Amniotic stem cell (primary cell): ENCODE measurements around the gene SIPA1L3.

Experiments used
- DNase-seq: peaks from one replicate; lab custom pipeline; 2025; lab: John Stamatoyannopoulos, UW

Gene SIPA1L3

GRCh38 chr19:38195237-38195636 is 288.2 kb downstream of the SIPA1L3 start:
- DNase-seq, result no peak

GRCh38 chr19:38196245-38196837 is 289.3 kb downstream of the SIPA1L3 start:
- DNase-seq, result no peak

GRCh38 chr19:38196948-38197656 is 290.1 kb downstream of the SIPA1L3 start:
- DNase-seq, result no peak

GRCh38 chr19:38197937-38198704 is 291.1 kb downstream of the SIPA1L3 start:
- no peak for DNase-seq

GRCh38 chr19:38199340-38199739 is 292.3 kb downstream of the SIPA1L3 start:
- DNase-seq, result no peak

GRCh38 chr19:38201731-38202130 is 294.7 kb downstream of the SIPA1L3 start:
- DNase-seq, result no peak

- DNase-seq, result no peak
Observed at GRCh38 chr19:38202504-38202903, 295.5 kb downstream of the SIPA1L3 start.

GRCh38 chr19:38203197-38203596 is 296.2 kb downstream of the SIPA1L3 start:
- DNase-seq, result no peak

- no peak for DNase-seq
Observed at GRCh38 chr19:38204096-38204495, 297.1 kb downstream of the SIPA1L3 start.

- no peak for DNase-seq
Observed at GRCh38 chr19:38204728-38205127, 297.7 kb downstream of the SIPA1L3 start.

- no peak for DNase-seq
Observed at GRCh38 chr19:38206006-38206745, 299.2 kb downstream of the SIPA1L3 start.

- no peak for DNase-seq
Observed at GRCh38 chr19:38206928-38207327, 299.9 kb downstream of the SIPA1L3 start.

GRCh38 chr19:38207543-38207942 is 300.5 kb downstream of the SIPA1L3 start:
- DNase-seq, result no peak

- no peak for DNase-seq
Observed at GRCh38 chr19:38208571-38208970, 301.6 kb downstream of the SIPA1L3 start.

- no peak for DNase-seq
Observed at GRCh38 chr19:38209152-38209551, 302.1 kb downstream of the SIPA1L3 start.

GRCh38 chr19:38209671-38210457 is 302.9 kb downstream of the SIPA1L3 start:
- no peak for DNase-seq

- DNase-seq, result no peak
Observed at GRCh38 chr19:38210458-38210987, 303.5 kb downstream of the SIPA1L3 start.

GRCh38 chr19:38211151-38211591 is 304.2 kb downstream of the SIPA1L3 start:
- no peak for DNase-seq

GRCh38 chr19:38211766-38212165 is 304.8 kb downstream of the SIPA1L3 start:
- DNase-seq, result no peak

GRCh38 chr19:38213469-38213868 is 306.5 kb downstream of the SIPA1L3 start:
- DNase-seq, result no peak

GRCh38 chr19:38213911-38214625 is 307.1 kb downstream of the SIPA1L3 start:
- DNase-seq, result no peak
